HG03045 (cell line): ENCODE measurements around the gene ZNF346.

ENCODE experiments used
- ATAC-seq: cut with Tn5 transposase; IDR thresholded peaks from one replicate; pipeline ENCODE4 v1.9.1; 2021; ENCODE audit warnings: mild to moderate bottlenecking, moderate library complexity; ENCODE audit not compliant: unreplicated experiment

Gene ZNF346

GRCh38 chr5:177093082-177093712 lies 70.7 kb downstream of the ZNF346 start:
- ATAC-seq, result no peak

- ATAC-seq, result no peak
Measured at GRCh38 chr5:177093803-177094202, 71.3 kb downstream of the ZNF346 start.

- no peak for ATAC-seq
Measured at GRCh38 chr5:177094224-177095087, 72.0 kb downstream of the ZNF346 start.

GRCh38 chr5:177095088-177095669 lies 72.7 kb downstream of the ZNF346 start:
- ATAC-seq, result no peak

- ATAC-seq, result no peak
Measured at GRCh38 chr5:177096162-177097015, 73.9 kb downstream of the ZNF346 start.

GRCh38 chr5:177097016-177097985 lies 74.8 kb downstream of the ZNF346 start:
- ATAC-seq, result no peak

- ATAC-seq, result no peak
Measured at GRCh38 chr5:177098120-177098469, 75.6 kb downstream of the ZNF346 start.

- ATAC-seq, result no peak
Measured at GRCh38 chr5:177098470-177099141, 76.1 kb downstream of the ZNF346 start.

- ATAC-seq, result no peak
Measured at GRCh38 chr5:177099422-177100093, 77.1 kb downstream of the ZNF346 start.

GRCh38 chr5:177100714-177101121 lies 78.2 kb downstream of the ZNF346 start:
- no peak for ATAC-seq

- no peak for ATAC-seq
Measured at GRCh38 chr5:177103523-177104253, 81.2 kb downstream of the ZNF346 start.

- no peak for ATAC-seq
Measured at GRCh38 chr5:177105691-177106476, 83.4 kb downstream of the ZNF346 start.

- ATAC-seq, result no peak
Measured at GRCh38 chr5:177107159-177107558, 84.7 kb downstream of the ZNF346 start.

GRCh38 chr5:177109810-177110209 lies 87.3 kb downstream of the ZNF346 start:
- no peak for ATAC-seq

- no peak for ATAC-seq
Measured at GRCh38 chr5:177111720-177112394, 89.4 kb downstream of the ZNF346 start.

GRCh38 chr5:177112589-177113220 lies 90.2 kb downstream of the ZNF346 start:
- no peak for ATAC-seq
